GM20000 (cell line): Measurements from ENCODE around the gene MSI2.

Source experiments
- DNase-seq: peaks from one replicate; pipeline ENCODE4 v3.0.0; 2012; ENCODE audit warnings: low spot score
- CTCF ChIP-seq: IDR thresholded peaks from 2 replicates; pipeline ENCODE4 v1.5.1; 2012; ENCODE audit warnings: mild to moderate bottlenecking, control low read depth; ENCODE audit errors: extremely low read depth, missing control alignments

Gene MSI2

DNA sequence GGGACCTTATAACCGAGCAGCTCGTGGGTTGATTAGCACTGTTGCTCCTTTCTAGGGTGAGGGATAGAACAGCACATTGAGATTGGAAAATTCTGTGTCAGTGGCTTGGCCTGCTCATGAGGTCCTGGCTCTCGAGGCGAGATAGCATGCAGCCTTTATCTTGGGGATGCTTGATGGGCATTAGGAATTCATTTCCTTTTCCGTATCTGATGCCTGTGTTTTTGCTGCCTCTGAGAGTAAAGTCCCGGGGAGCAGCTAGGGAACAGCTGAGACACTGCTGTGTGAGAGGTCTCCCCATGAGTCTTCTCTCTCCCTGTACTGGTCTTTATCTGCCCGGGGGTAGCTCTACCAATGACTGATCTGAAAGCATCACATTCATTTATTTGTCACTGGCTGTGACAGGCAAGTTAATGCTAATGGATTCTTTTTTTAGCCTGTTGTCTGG, 14.5 kb downstream of the MSI2 start:
- TF ChIP-seq CTCF = no peak
- no peak for DNase-seq

DNA sequence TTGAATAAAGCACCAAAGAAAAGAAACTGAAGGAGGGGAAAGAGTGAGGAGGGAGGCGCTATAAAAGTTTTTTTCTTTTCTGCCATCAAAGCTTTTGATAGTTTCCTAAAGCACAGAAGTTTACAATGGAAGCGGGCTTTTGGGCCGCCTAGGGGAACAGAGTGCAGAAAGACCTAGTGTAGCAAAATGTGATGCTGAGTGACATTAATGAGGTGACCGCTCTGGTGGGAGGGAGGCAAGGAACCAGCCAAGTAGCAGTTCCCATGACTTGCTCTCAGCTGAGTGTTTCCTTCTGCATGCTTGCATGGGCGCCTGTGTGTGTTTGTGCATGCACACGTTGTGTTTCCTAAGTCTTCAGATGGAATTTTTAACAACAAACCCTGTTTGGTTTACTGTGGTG, 15.5 kb downstream of the MSI2 start:
- DNase-seq = no peak
- no peak for TF ChIP-seq CTCF

- DNase-seq = no peak
- no peak for TF ChIP-seq CTCF
These were observed 17.2 kb downstream of the MSI2 start for GRCh38 chr17:57273490-57273889.

DNA sequence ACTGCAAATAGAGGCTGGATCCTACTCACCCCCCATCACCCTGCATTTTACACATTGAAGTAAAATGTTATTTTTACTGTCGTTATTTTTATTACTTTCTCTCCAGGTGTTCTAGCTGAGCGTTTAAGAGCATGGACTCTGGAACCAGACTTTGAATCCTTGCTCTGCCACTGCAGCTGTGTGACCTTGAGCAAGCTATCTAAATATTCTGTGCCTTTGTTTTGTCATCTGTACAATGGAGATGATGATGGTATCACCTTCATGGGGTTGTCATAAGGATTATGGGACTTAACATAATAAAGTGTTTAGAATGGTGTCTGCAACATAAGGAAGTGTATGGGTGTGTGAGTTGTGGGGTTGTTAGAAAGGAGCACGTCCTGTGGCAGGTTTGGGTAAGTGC, 17.8 kb downstream of the MSI2 start:
- DNase-seq = no peak
- TF ChIP-seq CTCF = no peak

GRCh38 chr17:57275071-57275764, 18.9 kb downstream of the MSI2 start:
- DNase-seq = peak; percentile 17
- no peak for TF ChIP-seq CTCF

- no peak for TF ChIP-seq CTCF
- no peak for DNase-seq
These were observed 20.3 kb downstream of the MSI2 start for GRCh38 chr17:57276621-57277020.

DNA sequence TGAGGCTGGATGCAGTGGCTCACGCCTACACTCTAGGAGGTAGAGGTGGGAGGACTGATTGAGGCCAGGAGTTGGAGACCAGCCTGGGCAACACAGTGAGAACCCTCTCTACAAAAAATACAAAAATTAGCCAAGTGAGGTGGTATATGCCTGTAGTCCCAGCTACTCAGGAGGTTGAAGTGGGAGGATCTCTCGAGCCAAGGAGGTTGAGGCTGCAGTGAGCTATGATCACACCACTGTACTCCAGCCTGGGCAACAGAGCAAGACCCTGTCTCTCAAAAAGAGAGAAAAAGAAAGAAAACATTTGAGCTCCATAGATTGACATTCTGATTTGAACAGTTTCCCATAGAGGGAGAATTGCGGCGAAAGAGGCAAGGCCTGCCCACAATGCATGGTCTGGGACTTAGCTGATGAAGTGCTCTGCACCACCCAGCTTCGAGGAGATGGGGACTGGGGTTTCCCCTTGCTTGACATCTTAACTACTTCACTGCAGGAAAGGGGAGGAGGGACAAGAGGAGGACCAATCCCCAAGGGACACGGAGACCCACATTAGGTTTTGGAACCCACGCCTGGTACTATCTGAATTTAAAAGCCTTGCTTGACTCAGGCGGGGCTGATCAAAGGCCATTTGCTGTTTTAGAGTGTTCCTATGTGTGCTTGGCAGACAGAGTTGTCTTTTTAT, 21.7 kb downstream of the MSI2 start:
- no peak for TF ChIP-seq CTCF

More for the DNA sequence above, 21.7 kb downstream of the MSI2 start:
- no peak for DNase-seq
